K562 (cell line): ENCODE results near the gene SATB2. TPM values are rescaled to one million over a fixed set of nuclear protein-coding genes. Genes with fewer than 3 reads are reported as not detected.

Source experiments
- ATAC-seq: fragments of 200-7000 bp; cut with Tn5 transposase; 3 replicates; pipeline ENCODE4 v1.9.1; 2020; ENCODE audit warnings: moderate library complexity
- BruUV-seq: library from RNA; stranded (reverse); fragments of 400-500 nt; replicated peaks from 2 replicates; lab custom pipeline; 2021; lab: Mats Ljungman, UMichigan
- CTCF ChIA-PET: fragments of 300-600 bp; formaldehyde crosslinking; extraction: SDS; loops from one replicate; lab custom pipeline; 2021; ENCODE audit warnings: low intra/inter-chr PET ratio; lab: Yijun Ruan, JAX
- POLR2A ChIA-PET: fragments of 300-600, 350-650 bp; sonication (Branson Sonifier 250); formaldehyde crosslinking; extraction: SDS; loops from one replicate; lab custom pipeline; 2021; ENCODE audit warnings: antibody characterized with exemption, inconsistent platforms; lab: Yijun Ruan, JAX
- DNase-seq, 4 experiments: peaks; one replicate each; pipeline versions ENCODE4 v3.0.0 to v3.0.0-alpha.2; 2011 to 2018; ENCODE audit warnings: low spot score in 3 of 4, mixed read lengths in 3 of 4; ENCODE audit errors: extremely low read depth in 1 of 4
- FAIRE-seq: peaks from 2 replicates; lab custom pipeline; 2011; peaks lifted over from hg19 to GRCh38; lab: Jason Lieb, UNC
- H2AFZ ChIP-seq: 2 replicates; pipeline ENCODE4 v1.6.0; 2011; ENCODE audit warnings: low read depth, low read length, control low read depth, inconsistent platforms
- H3K27ac ChIP-seq: fragments of 200-600 bp; 3 replicates; pipeline ENCODE4 v1.8.0; 2011; ENCODE audit warnings: low read depth, mild to moderate bottlenecking, control low read depth, inconsistent platforms, low read length, moderate library complexity, mixed read lengths; ENCODE audit errors: extremely low read depth
- H3K27me3 ChIP-seq, 2 experiments: fragments of 300-600 bp in 1 of 2; 2 replicates in 1 of 2; 3 replicates in 1 of 2; pipeline versions ENCODE4 v1.6.0 to v1.8.0; 2011; ENCODE audit warnings: inconsistent platforms in 2 of 2, low read length in 2 of 2, mild to moderate bottlenecking in 1 of 2, mixed read lengths in 1 of 2, moderate library complexity in 1 of 2; ENCODE audit not compliant: control insufficient read depth in 2 of 2, insufficient read depth in 2 of 2
- H3K36me3 ChIP-seq: fragments of 300-600 bp; 3 replicates; pipeline ENCODE4 v1.8.0; 2011; ENCODE audit warnings: mild to moderate bottlenecking, low read length, inconsistent platforms; ENCODE audit not compliant: control insufficient read depth, insufficient read depth
- H3K4me1 ChIP-seq, 2 experiments: fragments of 200-600 bp in 1 of 2; replicated peaks in 1 of 2; 2 replicates in 1 of 2; 3 replicates in 1 of 2; pipeline versions ENCODE4 v1.5.1 to v1.8.0; 2011; ENCODE audit warnings: inconsistent platforms in 2 of 2, low read length in 2 of 2, mild to moderate bottlenecking in 1 of 2, mixed read lengths in 1 of 2, moderate library complexity in 1 of 2; ENCODE audit not compliant: control insufficient read depth in 2 of 2, insufficient read depth in 2 of 2
- H3K4me2 ChIP-seq: 2 replicates; pipeline ENCODE4 v1.6.1; 2011; ENCODE audit warnings: low read length, control low read depth, inconsistent platforms, mixed read lengths; ENCODE audit not compliant: insufficient read depth
- H3K4me3 ChIP-seq: fragments of 200-600 bp; sonication (generic), shearing (Covaris generic); 2 replicates; pipeline ENCODE4 v1.5.1; 2016; ENCODE audit warnings: control low read depth, inconsistent platforms
- H3K79me2 ChIP-seq: fragments of 200-600 bp; 3 replicates; pipeline ENCODE4 v1.8.0; 2011; ENCODE audit warnings: low read length, inconsistent platforms; ENCODE audit not compliant: control insufficient read depth, insufficient read depth
- H3K9ac ChIP-seq, 2 experiments: 2 replicates each; pipeline versions ENCODE4 v1.6.0 to v1.6.1; 2011; ENCODE audit warnings: low read depth in 2 of 2, low read length in 2 of 2, control low read depth in 1 of 2, inconsistent platforms in 1 of 2, mild to moderate bottlenecking in 1 of 2, mixed read lengths in 1 of 2; ENCODE audit not compliant: insufficient read depth in 1 of 2
- H3K9me1 ChIP-seq: one replicate; pipeline ENCODE4 v1.6.0; 2011; ENCODE audit warnings: inconsistent platforms, mild to moderate bottlenecking, low read length, moderate library complexity; ENCODE audit not compliant: control insufficient read depth, insufficient read depth
- H3K9me3 ChIP-seq: replicated peaks from 2 replicates; pipeline ENCODE4 v1.5.1; 2011; ENCODE audit warnings: low read depth, low read length, inconsistent platforms; ENCODE audit not compliant: control insufficient read depth, insufficient read depth
- H4K20me1 ChIP-seq: replicated peaks from 2 replicates; pipeline ENCODE4 v1.6.1; 2011; ENCODE audit warnings: low read length, inconsistent platforms, mixed read lengths; ENCODE audit not compliant: control insufficient read depth, insufficient read depth
- HNRNPL ChIP-seq: fragments of 200-400 bp; formaldehyde crosslinking; IDR thresholded peaks from 2 replicates; pipeline ENCODE4 v1.6.1; 2017; ENCODE audit warnings: low read depth, mild to moderate bottlenecking, low read length
- MTA1 ChIP-seq: fragments of 450-650 bp; IDR thresholded peaks from 2 replicates; pipeline ENCODE4 v1.6.1; 2017; ENCODE audit warnings: borderline replicate concordance
- NFIC ChIP-seq: fragments of 450-650 bp; IDR thresholded peaks from 2 replicates; pipeline ENCODE4 v1.6.1; 2017; ENCODE audit warnings: mild to moderate bottlenecking, inconsistent platforms
- NR2C1 ChIP-seq, 2 experiments: fragments of 450-650 bp; IDR thresholded peaks; 2 replicates each; pipeline ENCODE4 v1.6.1; 2017; ENCODE audit warnings: mild to moderate bottlenecking in 2 of 2, antibody characterized with exemption in 1 of 2, inconsistent platforms in 1 of 2, missing compliant biosample characterization in 1 of 2, missing genetic modification characterization in 1 of 2
- YY1 ChIP-seq, 3 experiments: IDR thresholded peaks; 2 replicates each; pipeline ENCODE4 v1.6.1; 2011; ENCODE audit warnings: low read length in 2 of 3, mild to moderate bottlenecking in 2 of 3, moderate library complexity in 2 of 3, borderline replicate concordance in 1 of 3, control low read depth in 1 of 3, low read depth in 1 of 3; ENCODE audit not compliant: insufficient read depth in 3 of 3, insufficient replicate concordance in 2 of 3, control insufficient read depth in 1 of 3, insufficient read length in 1 of 3; ENCODE audit errors: extremely low read depth in 1 of 3
- ZFP1 ChIP-seq: fragments of 450-650 bp; formaldehyde crosslinking; IDR thresholded peaks from 2 replicates; pipeline ENCODE4 v1.4.0; 2020; ENCODE audit warnings: mild to moderate bottlenecking, mixed read lengths
- WGBS: fragments of 100-300 bp; shearing (Covaris generic); methylation state at CpG from one replicate; pipeline ENCODE4 v1.1.6; 2016; ENCODE audit warnings: low coverage, mixed read lengths; ENCODE audit not compliant: insufficient coverage; ENCODE audit errors: missing lambda C conversion rate; 5-methylcytosine and 5-hydroxymethylcytosine counted together
- in situ Hi-C: fragments of 300-500 bp; cut with MboI; formaldehyde crosslinking; loops from 4 replicates; pipeline ENCODE4 v1.15.0; 2018; ENCODE audit warnings: inconsistent platforms, mixed read lengths
- intact Hi-C: fragments of 100-400 bp; cut with micrococcal nuclease; formaldehyde crosslinking; loops from 2 replicates; pipeline ENCODE4 v1.14.2; 2022
- polyA plus RNA-seq, 8 experiments: library from polyadenylated mRNA; depleted of rRNA in 4 of 8; stranded (reverse) in 5 of 8; unstranded in 3 of 8; fragments of >200 nt; fragmentation: Nextera tagmentation in 2 of 8; fragmentation: Illumina TruSeq in 1 of 8; extraction: Ambion mirVana in 2 of 8; extraction: Trizol in 1 of 8; gene quantifications; 2 replicates each; pipeline versions ENCODE4 v1.2.1 to v1.2.3, GENCODE V29; 2011 to 2014; ENCODE audit warnings: inconsistent platforms in 1 of 8, missing spikeins in 1 of 8
- total RNA-seq, 7 experiments: library from RNA; depleted of rRNA in 6 of 7; stranded (reverse); fragments of >200 nt in 6 of 7; fragmentation: Illumina TruSeq in 2 of 7; extraction: Trizol in 2 of 7; gene quantifications; 2 replicates each; pipeline versions ENCODE4 v1.2.1 to v1.2.3, GENCODE V29; 2011 to 2021; ENCODE audit warnings: low replicate concordance in 1 of 7

The SATB2 gene
- total and polyA plus RNA-seq, 9 of the 15 experiments (the other 6 are each of a cell fraction or from before 2014, with no cell fraction given), result 4.5 to 34.0 (median 15.1) TPM

DNA sequence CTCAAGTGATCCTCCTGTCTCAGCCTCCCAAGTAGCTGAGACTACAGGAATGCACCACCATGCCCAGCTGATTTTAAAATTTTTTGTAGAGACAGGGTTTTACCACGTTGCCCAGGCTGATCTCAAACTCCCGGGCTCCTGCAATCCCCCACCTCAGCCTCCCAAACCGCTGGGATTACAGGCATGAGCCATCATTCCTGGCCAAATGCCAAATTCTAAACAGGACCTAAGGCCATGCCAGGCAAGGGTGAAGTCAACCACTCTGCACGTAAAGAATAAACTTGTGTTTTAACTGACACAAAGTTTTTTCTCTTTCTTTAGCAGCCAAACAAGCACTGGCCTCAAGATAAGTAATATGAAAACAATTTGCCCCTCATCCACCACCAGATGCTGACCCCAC lies 37.4 kb upstream of the SATB2 start:
- 0% methylated on average over 4 of the region's 4 CpGs for WGBS
- H3K9me1 ChIP-seq, result no peaks in the 10 kb centered on the region
- no peaks in the 10 kb centered on the region for H3K4me1 ChIP-seq
- ChIA-PET POLR2A (no interaction called here), CTCF (no interaction called here)
- no peak for ATAC-seq
- in situ Hi-C loops (loop anchor here (25.0 kb wide), 1 partner anchor 1183 kb away; no protein-coding TSS in a partner anchor), intact Hi-C loops (loop anchor here (5.0 kb wide), 1 partner anchor 102 kb away; no protein-coding TSS in a partner anchor)
- H3K9me3 ChIP-seq, result no peaks in the 10 kb centered on the region
- no peaks in the 10 kb centered on the region for H3K79me2 ChIP-seq
- peaks cover 0 to 12% of the 10 kb centered on the region in 2 experiments; a peak in 4 of 5 replicates for H3K27me3 ChIP-seq
- peak; percentile 82 for TF ChIP-seq NFIC
- TF ChIP-seq HNRNPL, result no peak
- TF ChIP-seq NR2C1 (IDR thresholded peaks at IDR 0.05), result no peak
- TF ChIP-seq NR2C1 (tag; IDR thresholded peaks at IDR 0.05), result no peak
- no peak for TF ChIP-seq YY1 (IDR thresholded peaks at IDR 0.05; ENCODE audit: borderline replicate concordance in 1 of 3, control insufficient read depth in 1 of 3, extremely low read depth in 1 of 3, insufficient read depth in 3 of 3, insufficient read length in 1 of 3, insufficient replicate concordance in 2 of 3, low read depth in 1 of 3, low read length in 2 of 3)
- no peak for TF ChIP-seq MTA1
- TF ChIP-seq ZFP1 (CRISPR knock-in tag), result no peak
- no peaks in the 10 kb centered on the region for H3K36me3 ChIP-seq
- H3K9ac ChIP-seq, result no peak overlapping the region
- H4K20me1 ChIP-seq, result no peaks in the 10 kb centered on the region; the same call in 1 of the 2 replicates
- H3K4me3 ChIP-seq, result no peak overlapping the region
- no peak overlapping the region for H3K27ac ChIP-seq
- H3K4me2 ChIP-seq, result no peak overlapping the region
- no peak overlapping the region for H2AFZ ChIP-seq
- no peak for DNase-seq
- no peak for FAIRE-seq
- BruUV-seq, result no TSS peak
